ENCODE data around the gene KDM6B. TPM values are rescaled to one million over a fixed set of nuclear protein-coding genes. Genes with fewer than 3 reads are reported as not detected.

Gene KDM6B
- total RNA-seq, 2 donors from 2014 or later: 12.7 to 30.2 TPM

DNA sequence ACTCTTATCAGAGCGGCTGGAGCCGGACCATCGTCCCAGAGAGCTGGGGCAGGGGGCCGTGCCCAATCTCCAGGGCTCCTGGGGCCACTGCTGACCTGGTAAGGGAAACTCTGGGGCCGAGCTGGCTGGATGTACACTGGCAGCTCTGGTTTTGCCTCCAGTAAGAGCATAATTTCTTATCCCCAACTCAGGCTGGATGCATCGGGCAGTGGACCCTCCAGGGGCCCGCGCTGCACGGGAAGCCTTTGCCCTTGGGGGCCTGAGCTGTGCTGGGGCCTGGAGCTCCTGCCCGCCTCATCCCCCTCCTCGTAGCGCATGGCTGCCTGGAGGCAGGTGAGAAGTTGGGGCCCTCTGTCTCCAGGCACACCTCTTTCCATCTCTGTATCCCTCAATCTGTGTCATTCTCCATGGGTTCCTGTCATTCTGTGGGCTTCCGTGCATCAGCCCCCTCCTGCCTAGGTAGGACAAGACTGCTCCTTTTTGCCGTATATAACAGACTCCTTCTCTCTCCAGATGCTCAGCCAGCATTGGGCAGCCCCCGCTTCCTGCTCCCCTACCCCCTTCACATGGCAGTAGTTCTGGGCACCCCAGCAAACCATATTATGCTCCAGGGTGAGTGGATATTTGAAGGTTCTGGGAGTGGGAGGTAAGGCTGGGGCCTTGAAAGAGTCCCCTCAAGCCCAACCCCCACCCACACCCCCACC, 11.5 kb downstream of the KDM6B start:
- no peaks in the 10 kb centered on the region for H3K27me3 ChIP-seq (replicated peaks; ENCODE audit: insufficient read depth)
- WGBS: 72% methylated on average over 15 of the region's 15 CpGs
- no peak for DNase-seq (ENCODE audit: low spot score)
- intact Hi-C loops (cut with DNase I): loop anchor here (10.0 kb wide), 1 partner anchor 309 kb away; the partner anchor contains the start of gene PER1
- peaks cover 11% of the 10 kb centered on the region for H3K4me1 ChIP-seq (replicated peaks)
- TF ChIP-seq POLR2AphosphoS5 (IDR thresholded peaks at IDR 0.05): no peak
- TF ChIP-seq, protein P1, sequence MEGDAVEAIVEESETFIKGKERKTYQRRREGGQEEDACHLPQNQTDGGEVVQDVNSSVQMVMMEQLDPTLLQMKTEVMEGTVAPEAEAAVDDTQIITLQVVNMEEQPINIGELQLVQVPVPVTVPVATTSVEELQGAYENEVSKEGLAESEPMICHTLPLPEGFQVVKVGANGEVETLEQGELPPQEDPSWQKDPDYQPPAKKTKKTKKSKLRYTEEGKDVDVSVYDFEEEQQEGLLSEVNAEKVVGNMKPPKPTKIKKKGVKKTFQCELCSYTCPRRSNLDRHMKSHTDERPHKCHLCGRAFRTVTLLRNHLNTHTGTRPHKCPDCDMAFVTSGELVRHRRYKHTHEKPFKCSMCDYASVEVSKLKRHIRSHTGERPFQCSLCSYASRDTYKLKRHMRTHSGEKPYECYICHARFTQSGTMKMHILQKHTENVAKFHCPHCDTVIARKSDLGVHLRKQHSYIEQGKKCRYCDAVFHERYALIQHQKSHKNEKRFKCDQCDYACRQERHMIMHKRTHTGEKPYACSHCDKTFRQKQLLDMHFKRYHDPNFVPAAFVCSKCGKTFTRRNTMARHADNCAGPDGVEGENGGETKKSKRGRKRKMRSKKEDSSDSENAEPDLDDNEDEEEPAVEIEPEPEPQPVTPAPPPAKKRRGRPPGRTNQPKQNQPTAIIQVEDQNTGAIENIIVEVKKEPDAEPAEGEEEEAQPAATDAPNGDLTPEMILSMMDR (IDR thresholded peaks at IDR 0.05): no peak
- TF ChIP-seq POLR2A (IDR thresholded peaks at IDR 0.05): no peak
- peak overlapping the region in 1 of 2 donors; percentile 67 for H3K4me3 ChIP-seq
- H3K27ac ChIP-seq: peak overlapping the region; percentile 98 to 99
- H3K9me3 ChIP-seq: no peaks in the 10 kb centered on the region
- peaks cover 23% of the 10 kb centered on the region in 2 donors for H3K36me3 ChIP-seq

DNA sequence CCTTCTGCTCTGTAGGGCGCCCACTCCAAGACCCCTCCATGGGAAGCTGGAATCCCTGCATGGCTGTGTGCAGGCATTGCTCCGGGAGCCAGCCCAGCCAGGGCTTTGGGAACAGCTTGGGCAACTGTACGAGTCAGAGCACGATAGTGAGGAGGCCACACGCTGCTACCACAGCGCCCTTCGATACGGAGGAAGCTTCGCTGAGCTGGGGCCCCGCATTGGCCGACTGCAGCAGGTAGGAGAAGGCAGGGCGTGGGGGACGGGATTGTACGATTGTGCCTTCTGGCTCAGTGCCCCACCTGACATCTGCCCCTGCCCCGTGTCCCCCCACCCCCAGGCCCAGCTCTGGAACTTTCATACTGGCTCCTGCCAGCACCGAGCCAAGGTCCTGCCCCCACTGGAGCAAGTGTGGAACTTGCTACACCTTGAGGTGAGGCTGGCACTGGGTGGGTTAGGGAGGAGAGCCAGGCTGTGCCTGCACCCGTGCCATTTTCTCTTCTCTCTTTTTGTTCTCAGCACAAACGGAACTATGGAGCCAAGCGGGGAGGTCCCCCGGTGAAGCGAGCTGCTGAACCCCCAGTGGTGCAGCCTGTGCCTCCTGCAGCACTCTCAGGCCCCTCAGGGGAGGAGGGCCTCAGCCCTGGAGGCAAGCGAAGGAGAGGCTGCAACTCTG, 12.2 kb downstream of the KDM6B start:
- H3K4me1 ChIP-seq (replicated peaks): peaks cover 11% of the 10 kb centered on the region
- no peak overlapping the region for H3K4me3 ChIP-seq
- H3K27me3 ChIP-seq (replicated peaks; ENCODE audit: insufficient read depth): no peaks in the 10 kb centered on the region
- H3K36me3 ChIP-seq: peaks cover 23% of the 10 kb centered on the region in 2 donors
- H3K9me3 ChIP-seq: no peaks in the 10 kb centered on the region
- DNase-seq (ENCODE audit: low spot score): no peak
- H3K27ac ChIP-seq: no peak overlapping the region
- intact Hi-C loops (cut with DNase I): loop anchor here (10.0 kb wide), 1 partner anchor 309 kb away; the partner anchor contains the start of gene PER1
- TF ChIP-seq, protein P1 (IDR thresholded peaks at IDR 0.05): no peak
- TF ChIP-seq POLR2A (IDR thresholded peaks at IDR 0.05) (no peak), POLR2AphosphoS5 (IDR thresholded peaks at IDR 0.05) (no peak)
- 85% methylated on average over 22 of the region's 22 CpGs for WGBS

DNA sequence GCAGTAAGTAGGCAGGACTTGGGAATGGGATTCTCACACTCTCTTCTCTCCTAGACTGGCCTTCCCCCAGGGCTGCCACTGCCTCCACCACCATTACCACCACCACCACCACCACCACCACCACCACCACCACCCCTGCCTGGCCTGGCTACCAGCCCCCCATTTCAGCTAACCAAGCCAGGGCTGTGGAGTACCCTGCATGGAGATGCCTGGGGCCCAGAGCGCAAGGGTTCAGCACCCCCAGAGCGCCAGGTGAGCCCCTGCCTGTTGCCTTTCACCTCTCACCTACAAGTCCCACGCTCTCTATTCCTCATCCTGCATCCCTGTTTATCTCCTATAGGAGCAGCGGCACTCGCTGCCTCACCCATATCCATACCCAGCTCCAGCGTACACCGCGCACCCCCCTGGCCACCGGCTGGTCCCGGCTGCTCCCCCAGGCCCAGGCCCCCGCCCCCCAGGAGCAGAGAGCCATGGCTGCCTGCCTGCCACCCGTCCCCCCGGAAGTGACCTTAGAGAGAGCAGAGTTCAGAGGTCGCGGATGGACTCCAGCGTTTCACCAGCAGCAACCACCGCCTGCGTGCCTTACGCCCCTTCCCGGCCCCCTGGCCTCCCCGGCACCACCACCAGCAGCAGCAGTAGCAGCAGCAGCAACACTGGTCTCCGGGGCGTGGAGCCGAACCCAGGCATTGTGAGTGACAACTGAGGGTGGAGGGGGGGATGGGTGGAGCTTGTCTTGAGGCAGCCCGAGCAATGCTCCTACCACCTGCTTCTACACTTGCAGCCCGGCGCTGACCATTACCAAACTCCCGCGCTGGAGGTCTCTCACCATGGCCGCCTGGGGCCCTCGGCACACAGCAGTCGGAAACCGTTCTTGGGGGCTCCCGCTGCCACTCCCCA, 13.0 kb downstream of the KDM6B start:
- peaks cover 11% of the 10 kb centered on the region for H3K4me1 ChIP-seq (replicated peaks)
- no peak overlapping the region for H3K27ac ChIP-seq
- H3K36me3 ChIP-seq: peaks cover 23% of the 10 kb centered on the region in 2 donors
- DNase-seq (ENCODE audit: low spot score): no peak
- H3K9me3 ChIP-seq: no peaks in the 10 kb centered on the region
- WGBS: 84% methylated on average over 34 of the region's 34 CpGs
- TF ChIP-seq, protein P1 (IDR thresholded peaks at IDR 0.05): no peak
- TF ChIP-seq POLR2A (IDR thresholded peaks at IDR 0.05) (no peak), POLR2AphosphoS5 (IDR thresholded peaks at IDR 0.05) (no peak)
- no peak overlapping the region for H3K4me3 ChIP-seq
- H3K27me3 ChIP-seq (replicated peaks; ENCODE audit: insufficient read depth): no peaks in the 10 kb centered on the region
- intact Hi-C loops (cut with DNase I): loop anchor here (10.0 kb wide), 1 partner anchor 308 kb away; the partner anchor contains the start of gene PER1

DNA sequence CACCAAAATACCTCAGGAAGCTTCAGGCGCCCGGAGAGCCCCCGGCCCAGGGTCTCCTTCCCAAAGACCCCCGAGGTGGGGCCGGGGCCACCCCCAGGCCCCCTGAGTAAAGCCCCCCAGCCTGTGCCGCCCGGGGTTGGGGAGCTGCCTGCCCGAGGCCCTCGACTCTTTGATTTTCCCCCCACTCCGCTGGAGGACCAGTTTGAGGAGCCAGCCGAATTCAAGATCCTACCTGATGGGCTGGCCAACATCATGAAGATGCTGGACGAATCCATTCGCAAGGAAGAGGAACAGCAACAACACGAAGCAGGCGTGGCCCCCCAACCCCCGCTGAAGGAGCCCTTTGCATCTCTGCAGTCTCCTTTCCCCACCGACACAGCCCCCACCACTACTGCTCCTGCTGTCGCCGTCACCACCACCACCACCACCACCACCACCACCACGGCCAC, 14.1 kb downstream of the KDM6B start:
- no peak for DNase-seq (ENCODE audit: low spot score)

More for the DNA sequence above, 14.1 kb downstream of the KDM6B start:
- no peaks in the 10 kb centered on the region for H3K27me3 ChIP-seq (replicated peaks; ENCODE audit: insufficient read depth)
- H3K36me3 ChIP-seq: peaks cover 23 to 27% of the 10 kb centered on the region in 2 donors
- H3K4me1 ChIP-seq (replicated peaks): peaks cover 11% of the 10 kb centered on the region
- intact Hi-C loops (cut with DNase I): loop anchor here (10.0 kb wide), 1 partner anchor 307 kb away; the partner anchor contains the start of gene PER1
- H3K9me3 ChIP-seq: no peaks in the 10 kb centered on the region
- no peak overlapping the region for H3K4me3 ChIP-seq
- no peak overlapping the region for H3K27ac ChIP-seq
- TF ChIP-seq POLR2AphosphoS5 (IDR thresholded peaks at IDR 0.05) (no peak), POLR2A (IDR thresholded peaks at IDR 0.05) (no peak)
- TF ChIP-seq, protein P1 (IDR thresholded peaks at IDR 0.05): no peak
- WGBS: 84% methylated on average over 20 of the region's 20 CpGs
